SU-DHL-6 (cell line): Measurements from ENCODE around the gene PKLR.

Experiments used
- EZH2phosphoT487 ChIP-seq: fragments of 200-600 bp; sonication (generic), shearing (Covaris generic); conservative IDR thresholded peaks from 2 replicates; pipeline ENCODE4 v1.6.1; 2018; ENCODE audit warnings: mild to moderate bottlenecking, antibody characterized with exemption, low read length, moderate library complexity, mixed read lengths
- TF ChIP-seq, protein P1 (sequence below): fragments of 200-600 bp; sonication (generic); IDR thresholded peaks from one replicate; pipeline ENCODE4 v1.5.1; 2017; ENCODE audit warnings: antibody characterized with exemption, mild to moderate bottlenecking, low read length, moderate library complexity; ENCODE audit not compliant: insufficient read depth, poor library complexity, severe bottlenecking

DNA sequence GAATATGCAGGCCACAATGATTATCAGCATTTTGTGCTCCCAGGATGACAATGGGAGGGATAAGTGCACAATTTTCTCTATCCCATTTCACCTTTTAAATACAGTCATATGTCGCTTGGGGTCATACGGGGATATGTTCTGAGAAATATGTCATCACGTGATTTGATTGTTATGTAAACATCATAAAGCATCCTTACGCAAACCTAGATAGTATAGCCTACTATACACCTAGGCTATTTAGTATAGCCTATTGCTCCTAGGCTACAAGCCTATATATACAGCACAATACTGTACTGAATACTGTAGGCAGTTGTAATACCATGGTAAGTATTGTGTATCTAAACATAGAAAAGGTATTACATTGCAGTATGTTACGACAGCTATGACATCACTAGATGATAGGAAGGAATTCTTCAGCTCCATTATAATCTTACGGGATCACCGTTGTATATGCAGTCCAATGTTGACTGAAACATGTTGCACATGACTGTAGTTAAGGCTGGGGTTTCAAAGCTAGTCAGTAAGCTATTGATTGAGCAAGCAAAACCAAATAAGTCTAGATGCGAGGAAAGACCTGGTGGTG lies 38.4 kb upstream of the PKLR start:
- TF ChIP-seq, protein P1, sequence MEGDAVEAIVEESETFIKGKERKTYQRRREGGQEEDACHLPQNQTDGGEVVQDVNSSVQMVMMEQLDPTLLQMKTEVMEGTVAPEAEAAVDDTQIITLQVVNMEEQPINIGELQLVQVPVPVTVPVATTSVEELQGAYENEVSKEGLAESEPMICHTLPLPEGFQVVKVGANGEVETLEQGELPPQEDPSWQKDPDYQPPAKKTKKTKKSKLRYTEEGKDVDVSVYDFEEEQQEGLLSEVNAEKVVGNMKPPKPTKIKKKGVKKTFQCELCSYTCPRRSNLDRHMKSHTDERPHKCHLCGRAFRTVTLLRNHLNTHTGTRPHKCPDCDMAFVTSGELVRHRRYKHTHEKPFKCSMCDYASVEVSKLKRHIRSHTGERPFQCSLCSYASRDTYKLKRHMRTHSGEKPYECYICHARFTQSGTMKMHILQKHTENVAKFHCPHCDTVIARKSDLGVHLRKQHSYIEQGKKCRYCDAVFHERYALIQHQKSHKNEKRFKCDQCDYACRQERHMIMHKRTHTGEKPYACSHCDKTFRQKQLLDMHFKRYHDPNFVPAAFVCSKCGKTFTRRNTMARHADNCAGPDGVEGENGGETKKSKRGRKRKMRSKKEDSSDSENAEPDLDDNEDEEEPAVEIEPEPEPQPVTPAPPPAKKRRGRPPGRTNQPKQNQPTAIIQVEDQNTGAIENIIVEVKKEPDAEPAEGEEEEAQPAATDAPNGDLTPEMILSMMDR = no peak
- no peak for TF ChIP-seq EZH2phosphoT487
